GM19023 (cell line): ENCODE results near the gene CLEC16A.

Source experiments
- ATAC-seq: cut with Tn5 transposase; IDR thresholded peaks from one replicate; pipeline ENCODE4 v1.9.1; 2021; ENCODE audit warnings: mild to moderate bottlenecking, moderate library complexity; ENCODE audit not compliant: unreplicated experiment

Gene CLEC16A

DNA sequence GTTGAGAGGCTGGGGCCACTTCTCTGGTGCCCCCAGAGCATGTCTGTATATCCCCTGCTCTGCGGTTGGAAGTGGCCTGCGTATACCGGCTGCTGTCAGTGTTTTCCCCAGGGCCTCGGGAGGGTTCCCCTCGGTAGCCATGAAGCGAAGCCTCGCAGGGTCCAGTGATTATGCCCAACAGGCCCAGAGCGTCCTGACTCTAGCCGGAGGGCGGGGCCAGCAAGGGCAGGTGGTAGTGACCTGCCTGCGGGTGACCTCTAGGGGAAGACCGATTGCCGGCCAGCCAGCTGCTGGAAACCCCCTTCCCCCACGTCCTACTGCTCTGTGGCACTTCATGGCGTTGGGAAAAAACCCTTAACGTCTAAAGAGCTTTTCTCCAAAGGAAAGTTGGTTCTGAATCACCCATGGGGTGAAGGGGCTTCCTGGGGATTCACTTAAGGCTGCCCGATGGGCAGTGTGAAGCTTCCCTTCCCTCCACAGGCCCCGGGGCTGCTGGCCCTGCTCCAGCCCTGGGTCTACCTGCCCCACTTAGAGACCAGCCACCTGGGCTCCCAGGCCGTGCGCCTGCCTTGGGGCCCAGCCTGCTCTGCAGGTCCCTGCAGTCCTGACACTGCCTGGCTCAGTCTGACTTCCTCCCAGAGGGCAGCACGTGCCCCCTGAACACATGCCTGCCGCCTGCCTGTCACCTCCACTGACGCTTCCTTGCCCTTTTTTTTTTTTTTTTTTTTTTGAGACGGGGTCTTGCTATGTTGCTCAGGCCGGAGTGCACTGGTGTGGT, 238.9 kb downstream of the CLEC16A start:
- peak; percentile 59 for ATAC-seq

DNA sequence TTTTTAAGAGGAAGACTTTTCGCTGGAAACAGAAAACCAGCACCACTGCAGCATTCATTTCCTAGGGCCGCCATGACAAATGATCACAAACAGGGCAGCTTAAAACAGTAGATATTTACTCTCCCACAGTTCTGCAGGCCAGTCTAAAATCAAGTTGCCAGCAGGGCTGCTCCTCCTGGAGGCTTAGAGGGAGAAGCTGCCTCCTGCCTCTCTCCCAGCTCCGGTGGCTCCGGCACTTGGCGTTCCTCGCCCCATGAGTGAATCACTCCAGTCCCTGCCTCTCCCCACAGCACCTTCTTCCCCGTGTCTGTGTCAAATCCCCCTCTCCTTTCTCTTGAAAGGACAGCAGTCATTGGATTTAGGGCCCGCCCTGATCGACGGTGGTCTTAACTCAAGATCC, 239.6 kb downstream of the CLEC16A start:
- ATAC-seq: no peak

DNA sequence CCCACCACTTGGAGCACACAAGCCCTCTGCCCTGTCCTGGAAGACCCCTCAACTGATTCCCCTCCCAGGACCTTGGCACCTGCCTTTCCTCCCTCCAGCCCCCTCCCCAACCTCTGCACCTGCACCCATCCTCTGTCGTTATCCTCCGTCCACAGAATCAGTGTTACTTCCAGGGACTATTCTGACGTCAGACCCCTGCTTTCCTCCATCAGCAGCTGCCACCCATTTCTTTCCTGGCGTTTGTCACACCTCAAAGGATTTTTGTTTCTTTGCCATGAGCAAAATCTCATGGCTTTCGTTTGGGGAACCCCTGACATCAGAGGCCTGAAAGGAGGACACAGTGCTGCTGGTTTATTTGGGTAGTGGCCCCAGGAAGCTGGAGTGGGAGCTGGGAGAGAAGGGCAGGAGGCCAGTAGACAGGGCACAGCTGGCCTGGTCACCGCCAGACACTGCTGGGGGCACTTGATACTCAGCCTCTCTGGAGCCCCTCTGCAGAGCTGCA, 243.2 kb downstream of the CLEC16A start:
- ATAC-seq: no peak

DNA sequence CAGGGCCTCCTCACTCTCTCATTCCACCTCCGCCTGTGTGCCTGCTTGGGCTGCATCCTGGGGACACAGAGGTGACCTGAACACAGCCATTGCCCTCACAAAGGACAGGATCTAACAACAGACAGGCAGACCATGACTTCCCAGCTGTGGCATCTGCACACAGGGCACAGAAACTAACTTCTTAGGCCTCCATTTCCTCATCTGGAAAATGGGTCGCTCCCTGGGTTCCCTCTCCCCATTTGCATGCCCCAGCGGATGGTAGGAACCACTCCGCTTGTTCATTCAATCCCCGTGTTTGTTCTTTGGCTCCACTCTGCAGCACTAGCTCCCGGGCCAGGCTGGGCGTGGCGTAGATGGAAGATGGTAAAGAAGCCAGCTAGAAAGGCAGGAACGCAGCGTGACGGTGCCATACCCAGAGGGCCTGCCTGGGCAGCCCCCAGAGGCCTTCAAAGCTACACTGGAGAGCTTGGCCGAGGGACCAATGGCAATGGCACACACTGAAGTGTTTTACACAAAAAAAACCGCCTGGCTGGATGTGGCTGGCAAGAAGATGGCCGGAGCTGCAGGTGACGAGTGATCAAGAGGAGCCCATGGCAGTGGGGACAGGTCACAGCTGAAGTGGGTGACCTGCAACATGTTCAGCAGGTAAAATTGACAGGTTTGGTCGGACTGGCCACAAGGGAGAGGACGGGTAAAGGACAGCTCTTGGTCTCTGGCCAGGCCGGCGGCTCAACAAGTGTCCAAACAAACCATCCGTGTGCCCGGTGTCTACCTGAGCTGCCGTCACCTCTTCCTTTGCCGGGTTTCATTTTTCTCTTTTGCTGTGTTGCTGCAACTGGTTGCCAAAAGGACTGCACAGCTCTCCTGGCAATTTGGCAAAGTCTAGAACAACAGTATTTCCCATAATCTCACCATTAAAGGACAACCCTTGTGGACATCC, 244.7 kb downstream of the CLEC16A start:
- no peak for ATAC-seq

DNA sequence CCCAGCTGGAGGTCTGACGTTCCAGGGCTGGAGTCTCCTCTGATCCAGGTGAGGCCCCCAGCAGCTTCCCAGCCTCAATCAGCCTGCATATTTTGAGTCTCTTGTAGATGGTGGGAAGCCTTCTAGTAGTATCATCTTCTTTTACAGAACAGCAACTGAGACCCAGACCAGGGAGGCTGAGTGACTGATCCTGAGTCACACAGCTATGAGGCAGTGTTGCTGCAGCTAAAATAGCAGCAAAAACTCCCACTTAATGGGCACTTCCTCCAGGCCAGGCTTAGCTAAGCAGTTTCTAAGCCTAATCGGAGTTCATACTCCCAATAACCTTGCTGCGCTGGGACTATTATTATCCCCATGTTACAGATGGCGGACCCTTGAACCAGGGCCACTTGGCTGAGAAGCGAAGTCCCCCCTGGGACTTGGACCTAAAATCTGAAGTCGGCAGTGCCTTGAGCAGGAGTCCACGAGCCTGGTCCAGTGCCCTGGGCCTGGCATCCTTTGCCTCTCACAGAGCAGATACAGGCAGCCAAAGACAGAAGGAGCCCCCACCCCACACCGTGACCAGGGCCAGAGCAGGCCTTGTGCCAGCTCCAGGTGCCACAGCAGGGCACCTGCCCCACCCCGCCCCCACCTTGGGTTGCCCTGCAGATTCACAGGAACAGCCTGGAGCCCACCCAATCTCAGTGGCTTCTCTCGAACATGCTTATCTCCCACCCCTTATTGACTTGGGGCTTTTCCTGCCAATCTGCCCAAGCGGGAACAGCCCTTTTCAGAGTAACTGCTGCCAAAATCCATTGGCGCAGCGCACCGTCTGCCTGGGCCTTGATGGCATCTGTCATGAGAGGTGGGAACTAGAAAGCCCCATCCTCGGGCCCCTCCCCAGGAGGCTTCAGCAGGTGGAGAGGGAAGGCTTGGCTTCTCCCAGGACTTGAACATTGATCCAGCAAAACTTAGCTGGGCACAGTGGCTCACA, 246.5 kb downstream of the CLEC16A start:
- no peak for ATAC-seq

DNA sequence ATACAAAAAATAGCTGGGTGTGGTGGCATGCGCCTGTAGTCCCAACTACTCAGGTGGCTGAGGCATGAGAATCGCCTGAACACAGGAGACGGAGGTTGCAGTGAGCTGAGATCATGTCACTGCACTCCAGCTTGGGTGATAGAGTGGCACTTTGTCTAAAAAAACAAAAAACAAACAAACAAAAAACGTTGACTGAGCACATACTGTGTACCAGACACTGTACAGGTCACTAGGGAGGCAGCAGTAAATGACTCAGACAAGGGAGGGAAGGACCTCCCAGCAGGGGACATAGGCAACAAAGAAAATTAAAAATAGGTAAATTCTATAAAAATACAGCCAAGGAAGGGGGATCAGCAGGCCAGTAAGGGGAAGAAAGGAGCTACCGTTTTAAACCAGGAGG, 247.3 kb downstream of the CLEC16A start:
- no peak for ATAC-seq

DNA sequence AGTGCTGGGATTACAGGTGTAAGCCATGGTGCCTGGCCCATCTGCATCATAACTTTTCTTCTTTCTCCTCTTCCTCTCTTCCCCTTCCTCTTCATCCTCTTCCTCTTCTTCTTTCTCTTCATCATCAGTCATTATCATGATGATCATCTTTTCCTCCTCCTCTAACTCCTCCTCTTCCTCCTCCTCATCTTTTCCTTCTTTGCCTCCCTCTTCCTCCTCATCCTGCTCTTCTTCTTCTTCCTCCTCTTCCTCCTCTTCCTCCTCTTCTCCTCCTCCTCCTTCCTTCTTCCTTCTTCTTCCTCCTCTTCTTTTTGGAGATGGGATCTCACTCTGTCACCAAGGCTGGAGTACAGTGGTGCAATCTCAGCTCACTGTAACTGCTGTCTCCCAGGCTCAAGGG, 249.1 kb downstream of the CLEC16A start:
- ATAC-seq: no peak

DNA sequence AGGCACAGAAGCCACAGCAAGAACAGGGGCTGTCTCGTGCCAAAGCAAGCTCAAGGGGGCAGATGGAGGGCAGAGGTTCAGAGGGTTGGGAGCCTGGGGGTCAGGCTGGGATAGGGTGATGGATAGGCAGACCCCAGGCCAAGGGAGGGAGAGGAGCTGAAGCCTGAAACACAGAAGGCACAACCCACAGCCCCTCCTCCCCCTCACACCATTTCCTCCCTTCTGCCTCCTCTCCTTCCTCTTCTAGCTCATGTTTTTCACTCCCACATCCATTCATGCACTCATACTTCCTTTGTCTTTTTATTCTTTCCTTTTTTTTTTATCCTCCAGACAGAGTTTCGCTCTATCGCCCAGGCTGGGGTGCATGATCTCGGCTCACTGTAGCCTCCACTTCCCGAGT, 250.5 kb downstream of the CLEC16A start:
- ATAC-seq: no peak

DNA sequence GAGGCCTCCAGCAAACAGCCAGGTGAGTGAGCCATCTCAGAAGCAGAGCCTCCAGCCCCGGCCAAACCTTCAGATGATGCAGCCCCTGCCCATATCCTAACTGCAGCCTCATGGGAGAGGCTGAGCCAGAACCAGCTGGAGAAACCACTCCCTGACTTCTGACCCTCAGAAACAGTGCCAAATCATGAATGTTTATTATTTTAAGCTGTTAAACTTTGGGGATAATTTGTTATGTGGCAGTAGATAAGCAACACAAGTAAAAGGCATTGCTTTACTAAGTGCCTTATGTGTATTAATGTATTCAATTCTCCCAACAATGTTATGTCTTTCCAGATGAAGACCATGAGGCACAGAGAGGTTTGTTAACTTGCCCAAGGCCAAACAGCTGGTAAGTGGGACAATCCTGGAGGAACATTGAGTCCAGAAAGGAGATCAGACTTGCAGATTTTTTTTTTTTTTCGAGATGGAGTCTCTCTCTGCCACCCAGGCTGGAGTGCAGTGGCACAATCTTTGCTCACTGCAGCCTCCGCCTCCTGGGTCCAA, 252.0 kb downstream of the CLEC16A start:
- ATAC-seq: no peak

DNA sequence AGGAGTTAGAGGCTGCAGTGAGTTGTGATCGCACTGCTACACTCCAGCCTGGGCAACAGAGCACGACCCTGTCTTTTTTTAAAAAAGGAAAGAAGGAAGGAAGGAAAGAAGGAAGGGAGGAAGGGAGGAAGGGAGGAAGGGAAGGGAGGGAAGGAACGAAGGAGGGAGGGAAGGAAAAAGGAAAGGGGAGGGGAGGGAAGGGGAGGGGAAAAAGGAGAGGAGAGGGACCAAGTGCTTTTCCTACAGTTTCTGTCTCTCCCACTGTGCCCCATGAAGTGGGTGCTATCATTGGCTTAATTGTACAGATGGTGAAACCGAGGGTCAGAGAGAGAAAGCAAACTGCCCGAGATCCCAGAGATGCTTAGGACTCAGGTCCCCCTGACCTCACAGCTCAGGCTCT, 254.0 kb downstream of the CLEC16A start:
- no peak for ATAC-seq

DNA sequence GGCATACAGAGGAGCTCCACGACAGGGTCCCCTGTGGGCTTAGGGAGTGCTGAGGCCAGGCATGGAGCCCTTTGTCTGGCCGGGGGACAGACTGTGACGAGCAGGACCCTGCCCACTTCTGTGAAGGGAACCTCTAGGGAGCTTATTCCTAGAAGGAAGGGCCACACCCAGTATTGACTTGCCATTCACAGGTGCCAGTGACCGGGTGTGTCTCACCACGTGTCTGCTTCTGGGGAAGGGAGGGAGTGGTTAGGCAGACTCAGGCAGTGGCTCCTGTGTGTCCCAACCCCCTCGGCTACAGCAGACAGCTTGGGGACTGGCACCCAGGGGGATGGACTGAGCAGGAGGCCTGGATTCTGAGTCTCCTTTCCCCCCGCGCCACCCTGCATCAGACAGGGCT, 254.5 kb downstream of the CLEC16A start:
- ATAC-seq: no peak

DNA sequence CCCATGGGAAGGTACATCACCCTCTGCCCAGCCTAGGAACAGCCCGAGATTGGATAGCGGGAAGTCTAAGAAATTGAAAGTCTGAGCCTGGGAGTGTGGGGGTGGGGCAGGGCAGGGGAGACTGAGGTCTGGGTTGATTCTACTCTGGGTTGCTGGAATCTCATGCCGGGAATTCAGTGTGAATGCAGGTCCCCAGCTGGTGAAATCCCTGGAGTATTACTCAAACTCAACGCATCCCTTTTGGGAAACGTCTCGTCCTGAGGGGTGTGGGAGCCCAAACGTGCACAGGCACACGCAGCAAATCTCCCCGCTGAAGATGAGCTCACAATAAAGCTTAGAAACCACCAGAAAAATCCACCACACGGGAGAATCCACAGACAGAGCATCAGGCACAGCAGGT, 256.2 kb downstream of the CLEC16A start:
- no peak for ATAC-seq

DNA sequence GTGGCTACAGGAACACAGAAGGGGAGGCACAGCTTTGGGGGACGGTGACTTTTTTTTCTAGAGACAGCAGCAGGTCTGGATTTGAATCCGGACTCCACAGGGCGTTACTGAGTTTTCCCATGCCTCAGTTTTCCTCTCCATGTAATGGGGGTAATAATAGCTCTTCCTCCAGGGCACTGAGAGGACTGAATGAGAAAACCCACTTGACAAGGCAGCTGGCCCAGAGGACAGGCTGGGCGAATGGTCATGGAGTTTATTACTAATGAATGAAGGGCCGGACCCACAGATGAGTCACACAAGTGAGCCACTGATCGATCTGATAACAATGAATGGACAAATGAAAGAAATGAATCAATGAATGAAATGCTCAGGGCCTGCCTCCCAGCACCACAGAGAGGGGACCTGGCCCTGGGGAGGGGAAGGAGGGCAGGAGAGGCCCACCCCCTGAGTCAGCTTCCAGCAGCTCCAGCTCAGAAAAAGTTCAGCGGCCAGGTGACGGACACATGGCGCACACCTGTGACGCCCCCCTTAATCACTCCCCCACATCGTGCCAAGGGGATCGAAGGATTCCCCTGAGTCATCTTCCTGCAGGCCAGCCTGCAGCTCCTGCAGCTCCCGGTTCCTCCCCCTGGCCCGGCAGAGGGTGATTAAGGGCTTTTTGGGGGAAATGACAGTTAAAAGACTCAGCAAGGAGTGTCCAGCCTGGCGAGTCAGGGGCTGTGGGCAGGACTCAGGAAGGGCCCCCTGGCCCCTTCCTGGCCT, 257.3 kb downstream of the CLEC16A start:
- no peak for ATAC-seq

DNA sequence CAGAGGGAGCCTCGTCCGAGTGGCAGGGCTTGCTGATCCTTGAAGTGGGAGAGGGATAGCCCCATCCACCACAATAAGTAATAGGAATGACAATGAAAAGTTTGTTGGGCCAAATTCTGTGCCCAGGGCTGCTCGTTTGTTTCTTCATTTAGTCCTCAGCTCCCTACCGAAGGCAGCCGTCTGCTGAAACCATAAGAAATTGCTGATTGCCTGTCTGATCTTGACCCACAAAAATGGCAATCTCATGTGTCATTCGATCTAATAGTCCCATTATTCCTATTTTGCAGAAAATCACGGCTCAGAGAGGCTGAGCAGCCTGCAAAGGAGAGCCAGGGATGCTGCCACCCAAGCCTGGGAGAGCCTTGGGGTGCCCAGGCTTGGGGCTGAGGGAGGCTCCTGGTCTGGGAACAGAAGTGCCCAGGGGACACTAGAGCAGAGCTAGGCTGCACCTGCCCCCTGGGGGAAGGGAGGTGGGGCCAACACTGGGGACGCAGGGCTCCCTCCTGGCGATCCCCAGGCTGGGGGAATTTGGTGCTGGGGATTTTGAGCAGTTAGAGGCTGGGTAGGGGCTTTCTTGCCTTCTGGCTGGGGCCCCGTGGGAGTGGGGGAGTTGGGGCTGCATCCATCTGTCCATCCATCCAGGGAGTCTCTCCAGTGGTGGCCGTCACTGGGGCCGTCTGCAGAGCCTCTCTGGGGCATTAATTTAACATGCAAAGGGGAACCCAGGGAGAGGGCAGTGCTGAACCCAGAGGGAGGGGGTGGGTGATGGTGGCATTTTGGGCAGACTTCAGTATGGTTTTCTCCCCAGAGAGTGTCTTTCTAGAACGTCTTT, 258.1 kb downstream of the CLEC16A start:
- peak; percentile 52 for ATAC-seq

DNA sequence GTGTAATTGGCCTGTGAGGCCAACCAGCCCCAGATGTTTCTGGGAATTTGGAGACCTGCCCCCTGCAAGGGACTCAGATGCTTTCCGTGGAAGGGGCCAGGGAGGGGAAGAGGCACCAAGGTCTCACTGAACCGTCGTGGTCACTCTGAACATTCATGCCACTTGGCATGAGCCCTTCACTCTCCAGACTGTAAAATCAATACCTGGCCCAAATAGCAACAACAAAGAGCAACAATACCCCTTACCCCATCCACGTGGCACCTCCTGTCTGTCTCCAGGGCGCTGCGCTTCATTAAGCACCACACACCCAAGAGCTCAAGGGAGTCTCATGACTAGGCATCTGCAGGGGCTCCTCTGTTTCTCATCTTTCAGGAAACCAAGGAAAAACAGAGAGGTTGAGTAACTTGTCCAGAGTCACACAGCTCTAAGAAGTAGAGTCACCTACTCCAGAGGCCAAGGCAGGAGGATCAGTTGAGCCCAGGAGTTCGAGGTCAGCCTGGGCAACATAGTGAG, 258.8 kb downstream of the CLEC16A start:
- ATAC-seq: no peak

DNA sequence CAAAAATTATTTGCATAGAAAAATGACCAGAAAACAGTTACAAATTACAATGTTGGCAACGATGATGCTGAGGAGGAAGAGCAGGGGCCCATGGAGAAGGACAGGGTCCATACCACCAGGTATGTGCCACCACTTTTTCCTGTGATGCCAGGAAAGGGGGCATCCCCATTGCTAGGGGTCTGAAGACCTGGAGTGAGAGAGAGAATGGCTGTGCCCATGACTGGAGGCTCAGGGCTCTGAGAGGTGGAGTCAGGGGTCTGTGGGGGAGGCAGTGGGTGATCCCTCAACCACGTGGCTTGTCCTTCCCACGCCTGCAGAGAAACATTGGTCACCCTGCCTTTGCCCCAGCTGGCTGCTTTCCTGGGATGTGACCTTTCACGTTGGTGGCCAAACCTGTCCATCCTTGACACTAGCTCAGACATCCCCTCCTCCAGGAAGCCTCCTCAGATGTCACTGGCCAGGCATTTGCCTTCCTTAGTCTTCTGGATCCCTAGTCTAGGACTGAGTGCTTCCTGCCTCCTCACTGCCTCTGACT, 260.2 kb downstream of the CLEC16A start:
- ATAC-seq: no peak

DNA sequence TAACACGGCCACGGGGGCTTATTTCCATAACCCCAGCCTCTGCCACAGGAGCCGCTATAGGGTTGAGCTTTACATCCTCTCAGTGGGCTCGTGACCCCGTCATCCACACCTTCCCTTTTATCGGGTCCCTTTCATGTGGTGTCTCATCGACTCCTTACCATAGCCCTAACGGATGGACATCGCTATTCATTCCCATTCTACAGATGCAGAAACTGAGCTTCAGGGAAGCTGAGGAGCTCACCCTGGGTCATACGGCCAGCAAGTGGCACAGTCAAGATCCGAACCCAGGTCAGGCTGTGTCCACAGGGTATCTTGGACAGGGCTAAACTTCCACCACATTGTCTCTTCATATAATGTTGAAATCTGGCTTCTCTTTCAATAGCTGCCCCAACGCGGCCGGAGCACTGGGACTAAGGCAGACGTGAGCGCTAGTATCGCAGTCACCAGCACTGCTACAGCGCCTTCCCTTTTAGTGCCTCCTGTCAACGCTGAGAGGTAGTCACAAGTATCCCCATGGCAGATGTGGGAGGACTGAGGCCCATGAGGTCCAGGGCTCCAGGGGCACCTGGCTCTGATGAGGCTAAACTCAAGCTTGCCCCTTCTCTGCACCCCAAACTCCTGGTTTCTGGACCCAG, 260.8 kb downstream of the CLEC16A start:
- no peak for ATAC-seq
